Measurements from ENCODE around the gene CLEC12A.

DNA sequence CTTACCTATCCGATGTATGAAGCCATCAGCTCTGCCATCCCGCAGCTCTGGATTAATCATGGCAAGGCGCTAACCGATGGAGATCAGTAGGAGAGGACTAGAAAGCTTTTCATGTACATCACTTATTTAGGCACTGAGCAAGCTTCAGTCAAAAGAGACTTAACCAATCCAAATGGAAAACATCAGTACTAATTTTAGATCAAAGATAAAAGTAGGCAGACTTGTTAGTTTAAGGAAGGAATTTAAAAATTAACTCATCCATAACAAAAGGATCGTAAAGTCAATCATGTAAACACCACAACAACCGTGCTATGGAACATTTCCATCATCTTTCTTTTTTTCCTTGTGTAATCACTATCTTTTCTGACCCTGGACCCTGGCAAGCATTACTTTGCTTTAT lies 38.9 kb upstream of the CLEC12A start, which contains the start of gene CLEC2A:
- TF ChIP-seq, protein P1, sequence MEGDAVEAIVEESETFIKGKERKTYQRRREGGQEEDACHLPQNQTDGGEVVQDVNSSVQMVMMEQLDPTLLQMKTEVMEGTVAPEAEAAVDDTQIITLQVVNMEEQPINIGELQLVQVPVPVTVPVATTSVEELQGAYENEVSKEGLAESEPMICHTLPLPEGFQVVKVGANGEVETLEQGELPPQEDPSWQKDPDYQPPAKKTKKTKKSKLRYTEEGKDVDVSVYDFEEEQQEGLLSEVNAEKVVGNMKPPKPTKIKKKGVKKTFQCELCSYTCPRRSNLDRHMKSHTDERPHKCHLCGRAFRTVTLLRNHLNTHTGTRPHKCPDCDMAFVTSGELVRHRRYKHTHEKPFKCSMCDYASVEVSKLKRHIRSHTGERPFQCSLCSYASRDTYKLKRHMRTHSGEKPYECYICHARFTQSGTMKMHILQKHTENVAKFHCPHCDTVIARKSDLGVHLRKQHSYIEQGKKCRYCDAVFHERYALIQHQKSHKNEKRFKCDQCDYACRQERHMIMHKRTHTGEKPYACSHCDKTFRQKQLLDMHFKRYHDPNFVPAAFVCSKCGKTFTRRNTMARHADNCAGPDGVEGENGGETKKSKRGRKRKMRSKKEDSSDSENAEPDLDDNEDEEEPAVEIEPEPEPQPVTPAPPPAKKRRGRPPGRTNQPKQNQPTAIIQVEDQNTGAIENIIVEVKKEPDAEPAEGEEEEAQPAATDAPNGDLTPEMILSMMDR (conservative IDR thresholded peaks at IDR 0.05; ENCODE audit: low read depth, low read length): no peak
- no peak for TF ChIP-seq EZH2 (IDR thresholded peaks at IDR 0.05; ENCODE audit: low read length, unreplicated experiment)

Data from PC-3 (cell line).